Heart right ventricle (tissue), 16 donors: ENCODE measurements around the gene RCOR2. TPM values are rescaled to one million over a fixed set of nuclear protein-coding genes. Genes with fewer than 3 reads are reported as not detected.
A peak's percentile ranks its signal among the peaks of the same experiment; 100 is the strongest.

ENCODE experiments used
- ATAC-seq, 8 donors: fragments of 200-7000 bp; cut with Tn5 transposase; one replicate each; pipeline ENCODE4 v1.9.1; 2020; ENCODE audit warnings: mild to moderate bottlenecking in 8 of 8, moderate library complexity in 8 of 8, moderate number of reproducible peaks in 1 of 8
- DNase-seq, 2 donors: peaks; one replicate each; pipeline ENCODE4 v3.0.0-alpha.2; 2020
- H3K27ac ChIP-seq, 10 donors: fragments of 200-600 bp; sonication (generic) in 2 of 10; one replicate each; pipeline versions ENCODE4 v1.5.0 to v1.8.0; 2020 to 2022; ENCODE audit warnings: mild to moderate bottlenecking in 3 of 10
- H3K27me3 ChIP-seq, 7 donors: fragments of 200-600 bp; one replicate each; pipeline ENCODE4 v1.8.0; 2021 to 2022; ENCODE audit warnings: mild to moderate bottlenecking in 2 of 7
- H3K36me3 ChIP-seq, 9 donors: fragments of 200-600 bp; sonication (generic) in 1 of 9; one replicate each; pipeline versions ENCODE4 v1.5.0 to v1.8.0; 2020 to 2022; ENCODE audit warnings: mild to moderate bottlenecking in 2 of 9
- H3K4me1 ChIP-seq, 9 donors: fragments of 200-600 bp; sonication (generic) in 1 of 9; one replicate each; pipeline versions ENCODE4 v1.5.0 to v1.8.0; 2020 to 2022; ENCODE audit warnings: mild to moderate bottlenecking in 4 of 9
- H3K4me3 ChIP-seq, 10 donors: fragments of 200-600 bp; sonication (generic) in 2 of 10; one replicate each; pipeline versions ENCODE4 v1.5.0 to v1.8.0; 2020 to 2022; ENCODE audit warnings: mild to moderate bottlenecking in 7 of 10, moderate library complexity in 2 of 10
- H3K9me3 ChIP-seq, 11 donors: fragments of 200-600 bp in 10 of 11; sonication (generic) in 2 of 11; one replicate each; pipeline versions ENCODE4 v1.5.0 to v1.8.0; 2013 to 2022; ENCODE audit warnings: mild to moderate bottlenecking in 2 of 11, control low read depth in 1 of 11, moderate library complexity in 1 of 11
- CTCF ChIP-seq, 9 donors: fragments of 200-600 bp; sonication (generic) in 2 of 9; IDR thresholded peaks; one replicate each; pipeline versions ENCODE4 v1.5.0 to v1.8.0; 2021 to 2022; ENCODE audit warnings: antibody characterized with exemption in 9 of 9, mild to moderate bottlenecking in 5 of 9, moderate library complexity in 1 of 9
- WGBS, 2 donors: extraction: QIAGEN DNeasy Blood & Tissue Kit; methylation state at CpG; one replicate each; pipeline ENCODE4 v1.1.7; 2013; ENCODE audit warnings: inconsistent platforms in 1 of 2; 5-methylcytosine and 5-hydroxymethylcytosine counted together
- intact Hi-C, 10 donors: fragments of 100-400 bp; cut with DNase I; formaldehyde crosslinking; loops; one replicate each; pipeline versions ENCODE4 v1.11.1 to v1.14.2; 2022
- polyA plus RNA-seq, 2 donors: library from polyadenylated mRNA; stranded (reverse); fragments of 200-250 nt; gene quantifications; one replicate each; pipeline ENCODE4 v1.2.3, GENCODE V29; 2013
- total RNA-seq, 10 donors: library from RNA; stranded (reverse); fragmentation: NEBNext Ultra II Directional in 3 of 10; extraction: Animal tissue kit (Norgen Biotek cat#: 25700) in 3 of 10; gene quantifications; one replicate each; pipeline versions ENCODE4 v1.2.1 to v1.2.4, GENCODE V29; 2021 to 2023
- donor health status: Arrhythmogenic right ventricular cardiomyopathy.
- donor health status: ischemic (EF 13 %, LVEDD 7.1; RV severe dilation, severe dysfunction).
- donor health status: healthy with polysubstance abuse.
- donor health status: DM: no; HTN: yes; CAD: no.
- donor health status: DM: no; HTN: no; CAD: no.
- donor health status: ischemic (EF 25% LVEDD 6.9; RV normal size, moderate dysfunction).
- donor health status: ischemic (EF 25% LVEDD 5.7; RV mildly dilated, moderate dysfunction).
- donor health status: healthy.
- donor health status: DM: yes; HTN: yes; CAD: no.
- donor health status: Ischemic cardiomyopathy.
- donor health status: ischemic (EF 35%, LVEDD 5.7; RV mildly dilated, moderate dysfunction).
- donor health status: nonischemic (EF 11% LVEDD 7.7; RV severe dilation, severe dysfunction).
- donor health status: DM: yes; HTN: yes; CAD: no.
- donor health status: PGD.
- donor health status: ischemic (EF 29% LVEDD 5.4; RV normal size, mild dysfunction).
- donor health status: nonischemic (EF 23%, LVEDD 6.1; RV moderate dilation, normal function).

The RCOR2 gene
- total and polyA plus RNA-seq, 12 donors: 1.1 to 8.4 (median 5.0) TPM

- Histone ChIP-seq H3K4me3 (peak overlapping the region in 1 of 10 donors; percentile 53), H3K9me3 (no peaks in the 10 kb centered on the region), H3K27me3 (no peaks in the 10 kb centered on the region), H3K36me3 (peaks cover 0 to 23% (median 0%) of the 10 kb centered on the region in 9 donors), H3K4me1 (peaks cover 15 to 61% (median 41%) of the 10 kb centered on the region in 9 donors), H3K27ac (peak overlapping the region in 6 of 10 donors; percentile 54 to 89 (median 82))
- TF ChIP-seq CTCF (IDR thresholded peaks at IDR 0.05): no peak
- DNase-seq: no peak
- 84 to 86% methylated on average over 6 of the region's 6 CpGs for WGBS, 2 donors
- intact Hi-C loops: no loop called here
- peak in 1 of 8 donors; percentile 4 for ATAC-seq
Observed at GRCh38 chr11:63889344-63889743, 27.6 kb downstream of the RCOR2 start.

- 20 to 35% methylated on average over 25 of the region's 25 CpGs for whole genome bisulfite sequencing, 2 donors
- Histone ChIP-seq H3K36me3 (peaks cover 0 to 15% (median 0%) of the 10 kb centered on the region in 9 donors), H3K4me1 (peaks cover 18 to 70% (median 46%) of the 10 kb centered on the region in 9 donors), H3K27ac (peak overlapping the region in 9 of 10 donors; percentile 54 to 89 (median 74)), H3K4me3 (peak overlapping the region in 8 of 10 donors; percentile 14 to 53 (median 30)), H3K9me3 (no peaks in the 10 kb centered on the region), H3K27me3 (no peaks in the 10 kb centered on the region)
- ATAC-seq (peak; percentile 53 to 80 (median 74)), DNase-seq (peak in 1 of 2 donors; percentile 41)
- intact Hi-C loops: no loop called here
- no peak for TF ChIP-seq CTCF (IDR thresholded peaks at IDR 0.05)
Observed at GRCh38 chr11:63888170-63889086, 28.5 kb downstream of the RCOR2 start.

- WGBS, 2 donors: 39 to 43% methylated on average over 6 of the region's 6 CpGs
- TF ChIP-seq CTCF (IDR thresholded peaks at IDR 0.05): no peak
- ATAC-seq (no peak), DNase-seq (no peak)
- intact Hi-C loops: no loop called here
- peak overlapping the region in 8 of 10 donors; percentile 54 to 89 (median 78) for H3K27ac ChIP-seq
- peak overlapping the region in 3 of 10 donors; percentile 28 to 53 (median 45) for H3K4me3 ChIP-seq
- peaks cover 0 to 15% (median 0%) of the 10 kb centered on the region in 9 donors for H3K36me3 ChIP-seq
- H3K9me3 ChIP-seq: no peaks in the 10 kb centered on the region
- no peaks in the 10 kb centered on the region for H3K27me3 ChIP-seq
- H3K4me1 ChIP-seq: peaks cover 23 to 79% (median 53%) of the 10 kb centered on the region in 9 donors
Observed at GRCh38 chr11:63887386-63887999, 29.5 kb downstream of the RCOR2 start.

GRCh38 chr11:63884196-63884932 is 32.6 kb downstream of the RCOR2 start:
- no peaks in the 10 kb centered on the region for H3K27me3 ChIP-seq
- intact Hi-C loops: no loop called here
- no peak overlapping the region for H3K4me3 ChIP-seq
- TF ChIP-seq CTCF (IDR thresholded peaks at IDR 0.05): no peak
- H3K27ac ChIP-seq: peak overlapping the region in 1 of 10 donors; percentile 20
- H3K9me3 ChIP-seq: no peaks in the 10 kb centered on the region
- peaks cover 23 to 84% (median 61%) of the 10 kb centered on the region in 9 donors for H3K4me1 ChIP-seq
- DNase-seq (no peak), ATAC-seq (no peak)
- WGBS, 2 donors: 82 to 92% methylated on average over 4 of the region's 4 CpGs
- peaks cover 0 to 7% (median 0%) of the 10 kb centered on the region in 9 donors for H3K36me3 ChIP-seq
